ENCODE measurements around the gene PSMA2. TPM values are rescaled to one million over a fixed set of nuclear protein-coding genes. Genes with fewer than 3 reads are reported as not detected.

The PSMA2 gene
- total RNA-seq, result 123 and 158 TPM in 2 replicates

GRCh38 chr7:42931834-42932651 lies at the start of gene PSMA2, which contains the start of gene MRPL32:
Gene PSMA2 (minus strand): TSS chr7:42932174. CDS start chr7:42932158, 16 bp downstream.
Gene MRPL32 (plus strand): TSS chr7:42932376. CDS start chr7:42932387, 11 bp downstream.

DNA sequence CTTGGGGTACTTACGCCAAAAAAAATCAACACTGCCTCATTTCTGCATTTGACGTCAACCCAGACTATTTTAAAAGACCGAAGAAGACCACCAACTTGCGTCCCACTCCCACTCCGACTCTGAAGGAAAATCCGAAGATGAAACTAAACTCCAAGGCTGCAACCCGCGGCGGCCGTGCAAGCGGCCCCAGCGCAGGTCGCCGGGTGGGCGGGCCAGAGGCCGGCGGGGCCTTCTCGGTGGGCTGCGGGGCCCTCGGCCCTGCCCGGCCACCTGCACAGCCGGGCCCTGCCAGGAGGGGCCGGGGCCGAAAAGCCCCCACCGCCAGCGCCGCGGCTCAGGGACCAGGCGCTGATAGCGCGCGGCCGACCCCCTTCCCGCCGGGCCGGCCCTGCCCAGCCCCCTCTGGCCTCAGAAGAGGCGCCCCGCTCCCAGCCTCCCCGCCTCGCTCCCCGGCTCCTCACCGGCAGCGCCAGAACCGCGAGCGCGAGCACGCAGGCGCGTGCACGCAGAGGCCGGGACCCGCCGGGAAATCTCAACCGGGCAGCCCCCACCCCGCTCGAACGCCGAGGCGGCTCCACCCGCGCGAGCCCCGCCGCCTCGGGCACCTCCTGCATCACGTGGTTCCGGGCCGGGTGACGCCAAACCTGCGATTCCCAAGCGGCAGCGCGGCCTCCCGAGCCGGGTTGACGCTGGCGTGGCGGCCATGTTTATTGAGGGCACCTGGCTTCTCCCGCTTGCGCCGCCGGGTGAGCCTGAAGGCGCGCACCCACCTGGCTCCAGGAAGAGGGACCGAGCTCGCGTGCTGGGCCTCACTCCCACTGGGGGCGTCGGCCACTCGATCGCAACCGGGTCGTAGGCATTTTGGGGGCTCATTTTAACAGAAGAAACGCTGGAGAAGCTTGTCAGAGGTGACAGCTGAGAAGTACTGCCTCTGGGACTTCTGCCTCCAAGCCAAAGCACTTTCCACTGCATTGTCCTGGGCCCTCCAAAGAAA lies 20.2 kb downstream of the PSMA2 start, which contains the start of gene C7orf25:
TSS of gene C7orf25 (minus strand) at position 617 of the 994 bp plus-strand sequence. CDS start 1,170 bp downstream, outside the sequence.

Other genes with a start within 250 kb of the PSMA2 start
- 3.5 and 10.3 TPM in 2 replicates for gene C7orf25, start 20.1 kb downstream of the PSMA2 start, total RNA-seq
- 68.6 and 71.2 TPM in 2 replicates for gene MRPL32, start 202 bp upstream of the PSMA2 start, total RNA-seq
- gene HECW1, start 180.5 kb upstream of the PSMA2 start, total RNA-seq, result under 0.01 and 1.9 TPM in 2 replicates

Data from myometrial cell (primary cell).